Endothelial cell of umbilical vein (primary cell): ENCODE results near the gene AADACL4. TPM values are rescaled to one million over a fixed set of nuclear protein-coding genes. Genes with fewer than 3 reads are reported as not detected.

Experiments used
- BruUV-seq: library from RNA; stranded (reverse); fragments of 400-500 nt; replicated peaks from 2 replicates; lab custom pipeline; 2021; lab: Mats Ljungman, UMichigan
- CTCF ChIA-PET: fragments of 300-600, 350-600 bp; sonication (Branson Sonifier 250); formaldehyde crosslinking; loops from one replicate; lab custom pipeline; 2021; ENCODE audit warnings: antibody characterized with exemption, inconsistent platforms; lab: Charles Lee
- POLR2A ChIA-PET: fragments of 300-600, 350-600 bp; sonication (Branson Sonifier 250); formaldehyde crosslinking; loops from one replicate; lab custom pipeline; 2021; ENCODE audit warnings: antibody characterized with exemption, inconsistent platforms; lab: Charles Lee
- DNase-seq: peaks from one replicate; pipeline ENCODE4 v3.0.0-alpha.2; 2011; ENCODE audit warnings: low read depth, low spot score
- FAIRE-seq: peaks from 2 replicates; lab custom pipeline; 2011; peaks lifted over from hg19 to GRCh38; lab: Jason Lieb, UNC
- H2AFZ ChIP-seq: 2 replicates; pipeline ENCODE4 v1.6.0; 2012; ENCODE audit warnings: low read depth, low read length, control low read depth, inconsistent platforms
- H3K27ac ChIP-seq: 2 replicates; pipeline ENCODE4 v1.5.1; 2011; ENCODE audit warnings: low read depth, mild to moderate bottlenecking, control low read depth, low read length, moderate library complexity; ENCODE audit not compliant: insufficient read depth
- H3K27me3 ChIP-seq, 2 experiments: 2 replicates each; pipeline versions ENCODE4 v1.6.0 to v1.6.1; 2011; ENCODE audit warnings: low read length in 2 of 2, mixed read lengths in 1 of 2; ENCODE audit not compliant: control insufficient read depth in 2 of 2, insufficient read depth in 2 of 2
- H3K36me3 ChIP-seq, 2 experiments: 2 replicates in 1 of 2; 3 replicates in 1 of 2; pipeline ENCODE4 v1.5.1; 2011; ENCODE audit warnings: low read length in 2 of 2, mild to moderate bottlenecking in 1 of 2, moderate library complexity in 1 of 2; ENCODE audit not compliant: control insufficient read depth in 2 of 2, insufficient read depth in 2 of 2; ENCODE audit errors: extremely low read depth in 1 of 2
- H3K4me1 ChIP-seq: 3 replicates; pipeline ENCODE4 v1.5.1; 2011; ENCODE audit warnings: mild to moderate bottlenecking, low read length; ENCODE audit not compliant: control insufficient read depth, insufficient read depth; ENCODE audit errors: extremely low read depth
- H3K4me2 ChIP-seq: 2 replicates; pipeline ENCODE4 v1.6.1; 2011; ENCODE audit warnings: low read length, control low read depth, mixed read lengths; ENCODE audit not compliant: insufficient read depth
- H3K4me3 ChIP-seq, 3 experiments: fragments of 200-600 bp in 1 of 3; sonication (generic), shearing (Covaris generic) in 1 of 3; replicated peaks in 1 of 3; 2 replicates each; pipeline ENCODE4 v1.5.1; 2011 to 2016; ENCODE audit warnings: control low read depth in 3 of 3, low read length in 3 of 3, mild to moderate bottlenecking in 2 of 3, inconsistent platforms in 1 of 3, low read depth in 1 of 3, moderate library complexity in 1 of 3; ENCODE audit not compliant: insufficient read depth in 1 of 3
- H3K79me2 ChIP-seq: 2 replicates; pipeline ENCODE4 v1.6.0; 2012; ENCODE audit warnings: low read length, inconsistent platforms; ENCODE audit not compliant: control insufficient read depth, insufficient read depth
- H3K9ac ChIP-seq: replicated peaks from 2 replicates; pipeline ENCODE3; 2011; ENCODE audit warnings: low read length, control low read depth; ENCODE audit not compliant: insufficient read depth; ENCODE audit errors: extremely low read depth
- H3K9me1 ChIP-seq: replicated peaks from 3 replicates; pipeline ENCODE4 v1.6.0; 2011; ENCODE audit warnings: mild to moderate bottlenecking, low read length; ENCODE audit not compliant: control insufficient read depth, insufficient read depth; ENCODE audit errors: extremely low read depth
- H3K9me3 ChIP-seq: replicated peaks from 2 replicates; pipeline ENCODE4 v1.5.1; 2012; ENCODE audit warnings: low read length, inconsistent platforms; ENCODE audit not compliant: control insufficient read depth, insufficient read depth
- H4K20me1 ChIP-seq: replicated peaks from 2 replicates; pipeline ENCODE3; 2011; ENCODE audit warnings: mild to moderate bottlenecking, low read length; ENCODE audit not compliant: control insufficient read depth, insufficient read depth; ENCODE audit errors: extremely low read depth
- EZH2 ChIP-seq: IDR thresholded peaks from 2 replicates; pipeline ENCODE4 v1.6.1; 2012; ENCODE audit warnings: borderline replicate concordance, low read depth, mild to moderate bottlenecking, moderate library complexity, low read length, inconsistent platforms; ENCODE audit not compliant: severe bottlenecking
- FOS ChIP-seq: IDR thresholded peaks from 2 replicates; pipeline ENCODE4 v1.6.1; 2011; ENCODE audit warnings: mild to moderate bottlenecking, low read length, moderate library complexity, borderline replicate concordance; ENCODE audit not compliant: insufficient read depth
- GATA2 ChIP-seq: IDR thresholded peaks from 2 replicates; pipeline ENCODE4 v1.7.0; 2011; ENCODE audit warnings: low read depth, mild to moderate bottlenecking, moderate library complexity, mixed read lengths, low read length; ENCODE audit not compliant: insufficient read length, insufficient read depth
- JUN ChIP-seq: IDR thresholded peaks from 2 replicates; pipeline ENCODE4 v1.6.1; 2011; ENCODE audit warnings: borderline replicate concordance, low read depth; ENCODE audit not compliant: insufficient read length, insufficient read depth
- MYC ChIP-seq: IDR thresholded peaks from one replicate; pipeline ENCODE4 v1.6.1; 2011; ENCODE audit warnings: mild to moderate bottlenecking, low read depth, low read length
- POLR2A ChIP-seq: IDR thresholded peaks from 2 replicates; pipeline ENCODE4 v1.6.1; 2012; ENCODE audit warnings: low read depth, mild to moderate bottlenecking, control low read depth, low read length
- POLR2AphosphoS5 ChIP-seq: IDR thresholded peaks from 2 replicates; pipeline ENCODE4 v1.6.1; 2012; ENCODE audit warnings: low read depth, mild to moderate bottlenecking, control low read depth, low read length, moderate library complexity; ENCODE audit not compliant: insufficient read depth
- dilution Hi-C: fragments of 300-500 bp; cut with MboI; formaldehyde crosslinking; loops from one replicate; pipeline ENCODE4 v1.15.0; 2019; ENCODE audit warnings: low sequenced_read_pairs; ENCODE audit not compliant: extremely low pct_ligation_motif_present
- intact Hi-C: fragments of 100-400 bp; cut with micrococcal nuclease; formaldehyde crosslinking; loops from one replicate; pipeline ENCODE4 v1.10.0; 2022
- polyA plus RNA-seq, 4 experiments: library from polyadenylated mRNA; depleted of rRNA in 3 of 4; stranded (reverse) in 3 of 4; unstranded in 1 of 4; fragments of >200 nt; gene quantifications; 2 replicates each; pipeline versions ENCODE4 v1.2.1 to v1.2.3, GENCODE V29; 2011 to 2012; ENCODE audit warnings: missing spikeins in 1 of 4
- total RNA-seq: library from RNA; stranded (reverse); gene quantifications from 2 replicates; pipeline ENCODE4 v1.2.3, GENCODE V29; 2021
- TF ChIP-seq, protein P1 (sequence below): IDR thresholded peaks from 2 replicates; pipeline ENCODE4 v1.6.1; 2011; ENCODE audit not compliant: insufficient read depth, insufficient read length
- TF ChIP-seq, protein P2 (sequence below), 2 donors: IDR thresholded peaks; 1 replicate in 1 of 2; 2 replicates in 1 of 2; pipeline ENCODE4 v1.5.1; 2011; ENCODE audit warnings: low read length in 2 of 2, mild to moderate bottlenecking in 2 of 2, moderate library complexity in 2 of 2, control low read depth in 1 of 2, inconsistent platforms in 1 of 2, low read depth in 1 of 2; ENCODE audit not compliant: insufficient read depth in 1 of 2; ENCODE audit errors: extremely low read depth in 1 of 2

The AADACL4 gene
- total and polyA plus RNA-seq, 2 donors (not counting 3 experiments of a cell fraction or from before 2014, with no cell fraction given): not detected

DNA sequence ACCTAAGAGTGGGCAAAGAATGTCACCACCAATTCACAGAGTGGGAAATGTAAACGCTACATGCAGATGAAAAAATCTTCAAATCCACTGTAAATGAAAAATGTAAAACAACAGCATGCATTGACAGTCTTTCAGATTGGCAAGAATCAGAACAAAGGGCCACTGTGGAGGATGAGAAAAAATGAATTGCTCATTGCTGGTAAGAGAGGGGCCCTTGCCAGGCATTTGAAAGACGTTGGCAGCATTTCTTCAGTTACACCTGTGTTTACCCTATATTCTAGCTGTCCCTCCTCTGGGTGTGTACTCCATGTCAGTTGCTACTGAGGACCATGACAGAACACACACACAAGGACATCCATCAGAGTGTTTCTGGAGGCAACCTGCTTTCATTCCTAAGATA is 46.3 kb downstream of the AADACL4 start:
- POLR2A ChIA-PET: no interaction called here
- dilution Hi-C loops: no loop called here

DNA sequence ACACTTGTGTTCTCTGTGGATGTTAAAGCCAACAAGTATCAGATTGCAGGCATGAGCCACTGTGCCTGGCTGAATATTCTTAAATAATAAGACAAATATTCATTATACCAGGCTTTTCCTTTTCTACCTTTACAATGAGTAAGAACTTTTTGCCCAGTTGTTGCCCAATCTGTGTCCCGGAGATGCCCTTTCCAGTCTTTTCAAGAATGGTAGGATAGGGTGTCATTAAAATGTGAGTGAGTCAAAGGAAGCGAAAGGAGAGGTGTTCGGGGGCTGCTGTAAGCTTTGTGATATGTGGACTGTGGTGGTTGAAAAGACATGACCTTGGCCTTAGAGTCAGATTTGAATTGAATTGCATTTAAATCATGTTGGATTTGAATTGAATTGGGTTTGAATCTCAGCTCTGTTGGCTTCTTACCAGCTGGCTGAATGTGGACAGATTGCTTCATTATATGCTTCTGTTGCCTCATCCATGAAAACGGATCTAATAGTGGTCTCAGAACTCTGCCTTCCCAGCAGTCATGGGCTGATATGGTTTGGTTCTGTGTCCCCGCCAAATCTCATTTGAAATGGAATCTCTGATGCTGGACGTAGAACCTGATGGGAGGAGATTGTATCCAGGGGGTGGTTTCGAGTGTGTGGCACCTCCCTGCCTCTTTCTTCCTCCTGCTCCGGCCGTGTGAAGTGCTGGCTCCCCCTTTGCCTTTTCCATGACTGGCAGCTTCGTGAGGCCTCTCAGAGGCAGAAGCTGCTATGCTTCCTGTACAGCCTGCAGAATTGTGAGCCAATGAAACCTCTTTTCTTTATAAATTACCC is 49.3 kb downstream of the AADACL4 start:
- no peak for DNase-seq
- H3K79me2 ChIP-seq: no peaks in the 10 kb centered on the region
- no peak overlapping the region for H2AFZ ChIP-seq
- POLR2A ChIA-PET: no interaction called here
- H3K4me3 ChIP-seq: no peak overlapping the region
- H3K4me2 ChIP-seq: no peak overlapping the region
- FAIRE-seq: no peak
- no peaks in the 10 kb centered on the region for H3K9me3 ChIP-seq
- H3K27ac ChIP-seq: no peak overlapping the region
- H3K27me3 ChIP-seq: no peaks in the 10 kb centered on the region
- H3K9ac ChIP-seq: no peak overlapping the region
- intact Hi-C loops (no loop called here), dilution Hi-C loops (no loop called here)
- no peaks in the 10 kb centered on the region for H3K9me1 ChIP-seq
- CTCF ChIA-PET: no interaction called here
- no peak for TF ChIP-seq GATA2
- no peak for TF ChIP-seq EZH2
- no peak for TF ChIP-seq POLR2A
- no peak for TF ChIP-seq JUN
- TF ChIP-seq, protein P1, sequence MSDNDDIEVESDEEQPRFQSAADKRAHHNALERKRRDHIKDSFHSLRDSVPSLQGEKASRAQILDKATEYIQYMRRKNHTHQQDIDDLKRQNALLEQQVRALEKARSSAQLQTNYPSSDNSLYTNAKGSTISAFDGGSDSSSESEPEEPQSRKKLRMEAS: no peak
- TF ChIP-seq, protein P2, sequence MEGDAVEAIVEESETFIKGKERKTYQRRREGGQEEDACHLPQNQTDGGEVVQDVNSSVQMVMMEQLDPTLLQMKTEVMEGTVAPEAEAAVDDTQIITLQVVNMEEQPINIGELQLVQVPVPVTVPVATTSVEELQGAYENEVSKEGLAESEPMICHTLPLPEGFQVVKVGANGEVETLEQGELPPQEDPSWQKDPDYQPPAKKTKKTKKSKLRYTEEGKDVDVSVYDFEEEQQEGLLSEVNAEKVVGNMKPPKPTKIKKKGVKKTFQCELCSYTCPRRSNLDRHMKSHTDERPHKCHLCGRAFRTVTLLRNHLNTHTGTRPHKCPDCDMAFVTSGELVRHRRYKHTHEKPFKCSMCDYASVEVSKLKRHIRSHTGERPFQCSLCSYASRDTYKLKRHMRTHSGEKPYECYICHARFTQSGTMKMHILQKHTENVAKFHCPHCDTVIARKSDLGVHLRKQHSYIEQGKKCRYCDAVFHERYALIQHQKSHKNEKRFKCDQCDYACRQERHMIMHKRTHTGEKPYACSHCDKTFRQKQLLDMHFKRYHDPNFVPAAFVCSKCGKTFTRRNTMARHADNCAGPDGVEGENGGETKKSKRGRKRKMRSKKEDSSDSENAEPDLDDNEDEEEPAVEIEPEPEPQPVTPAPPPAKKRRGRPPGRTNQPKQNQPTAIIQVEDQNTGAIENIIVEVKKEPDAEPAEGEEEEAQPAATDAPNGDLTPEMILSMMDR (IDR thresholded peaks at IDR 0.05; ENCODE audit: extremely low read depth in 1 of 2, insufficient read depth in 1 of 2, low read depth in 1 of 2, low read length in 2 of 2): no peak
- TF ChIP-seq MYC: no peak
- no peak for TF ChIP-seq POLR2AphosphoS5
- TF ChIP-seq FOS: no peak
- no TSS peak for BruUV-seq
- H3K4me1 ChIP-seq: no peaks in the 10 kb centered on the region
- H3K36me3 ChIP-seq: no peaks in the 10 kb centered on the region
- H4K20me1 ChIP-seq: no peaks in the 10 kb centered on the region

More for the DNA sequence above, 46.3 kb downstream of the AADACL4 start:
- H3K9me1 ChIP-seq: no peaks in the 10 kb centered on the region
- no peaks in the 10 kb centered on the region for H3K4me1 ChIP-seq
- no peaks in the 10 kb centered on the region for H3K9me3 ChIP-seq
- intact Hi-C loops: no loop called here
- DNase-seq: no peak
- H3K4me3 ChIP-seq: no peak overlapping the region
- no peak overlapping the region for H3K27ac ChIP-seq
- CTCF ChIA-PET: no interaction called here
- H2AFZ ChIP-seq: no peak overlapping the region
- BruUV-seq: no TSS peak
- H3K79me2 ChIP-seq: no peaks in the 10 kb centered on the region
- no peak overlapping the region for H3K9ac ChIP-seq
- no peak overlapping the region for H3K4me2 ChIP-seq
- FAIRE-seq: no peak
- no peaks in the 10 kb centered on the region for H3K36me3 ChIP-seq
- TF ChIP-seq, protein P1: no peak
- TF ChIP-seq EZH2 (no peak), FOS (no peak), JUN (no peak)
- H3K27me3 ChIP-seq: no peaks in the 10 kb centered on the region
- H4K20me1 ChIP-seq: no peaks in the 10 kb centered on the region
